GM18861 (cell line): ENCODE results near the gene THSD4.

Experiments
- ATAC-seq: cut with Tn5 transposase; IDR thresholded peaks from one replicate; pipeline ENCODE4 v1.9.1; 2021; ENCODE audit not compliant: unreplicated experiment

The THSD4 gene

DNA sequence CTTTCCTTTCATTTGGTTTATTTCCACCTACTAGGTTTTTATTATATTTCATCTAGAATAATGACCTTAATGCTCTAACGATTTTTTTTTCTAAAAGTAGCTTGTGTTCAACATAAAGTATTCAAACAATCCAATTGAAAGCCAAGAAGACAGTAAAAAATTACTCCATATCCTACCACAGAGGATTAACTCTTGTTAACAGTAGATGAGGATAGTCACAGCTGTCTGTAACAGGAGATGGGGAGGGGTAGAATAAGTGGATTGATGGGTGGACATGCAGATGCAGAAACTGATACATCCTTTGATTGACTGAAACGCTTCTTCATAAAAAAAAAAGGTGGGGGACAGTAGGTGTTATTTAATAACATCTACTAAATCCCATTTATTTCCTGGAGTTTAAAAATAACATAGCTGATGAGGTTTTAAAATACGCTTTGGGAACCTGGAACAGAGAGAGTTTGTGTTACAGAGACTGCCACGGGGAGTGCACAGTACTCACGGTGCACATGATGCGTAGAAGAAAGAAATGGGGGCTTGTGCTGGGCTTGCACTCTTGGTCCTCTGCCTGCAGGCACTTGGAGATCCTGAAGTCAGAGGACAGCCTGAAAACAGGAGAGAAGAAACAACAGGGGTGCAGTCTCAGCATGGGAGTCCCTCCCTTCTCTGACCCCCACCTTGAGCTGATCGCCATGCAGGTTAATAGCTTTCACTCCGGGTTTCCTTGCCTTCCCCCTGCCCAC, 226.7 kb downstream of the THSD4 start:
- no peak for ATAC-seq

DNA sequence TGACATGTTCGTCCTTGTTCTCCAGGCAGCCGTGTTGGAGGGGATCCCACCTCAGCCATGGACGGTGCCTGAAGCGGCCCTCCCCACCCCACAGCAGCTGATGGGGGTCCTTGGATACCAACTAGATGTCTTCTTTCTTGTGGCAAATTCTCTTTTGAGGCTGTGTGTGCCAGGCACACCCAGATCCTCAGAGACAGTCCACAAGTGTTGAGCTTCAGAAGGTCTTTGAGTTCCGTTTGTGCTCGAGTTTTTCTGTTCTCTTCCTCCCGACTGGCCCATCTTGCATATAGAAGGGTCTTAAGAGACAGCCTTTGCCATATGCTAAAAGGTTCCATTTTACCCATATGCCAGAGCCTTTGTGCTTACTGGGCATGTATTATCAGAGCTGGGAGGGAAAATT, 227.4 kb downstream of the THSD4 start:
- ATAC-seq, result no peak

DNA sequence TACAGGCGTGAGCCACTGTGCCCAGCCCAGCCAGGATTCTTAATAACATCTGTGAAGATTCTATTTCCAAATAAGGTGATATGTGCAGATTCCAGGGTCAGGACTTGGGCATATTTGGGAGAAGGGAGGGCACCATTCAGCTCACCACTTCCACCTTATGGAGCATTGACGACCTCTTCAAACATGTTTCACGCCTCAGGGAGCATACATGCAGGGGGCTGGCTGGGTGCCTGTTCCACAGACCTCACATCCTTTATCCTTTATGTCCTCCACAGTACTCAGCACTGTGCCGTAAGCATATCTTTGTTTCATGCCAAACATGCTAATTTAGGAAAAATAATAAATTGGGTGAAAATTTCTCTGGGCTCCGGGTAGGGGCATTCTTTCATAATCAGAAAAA, 229.0 kb downstream of the THSD4 start:
- ATAC-seq, result no peak

DNA sequence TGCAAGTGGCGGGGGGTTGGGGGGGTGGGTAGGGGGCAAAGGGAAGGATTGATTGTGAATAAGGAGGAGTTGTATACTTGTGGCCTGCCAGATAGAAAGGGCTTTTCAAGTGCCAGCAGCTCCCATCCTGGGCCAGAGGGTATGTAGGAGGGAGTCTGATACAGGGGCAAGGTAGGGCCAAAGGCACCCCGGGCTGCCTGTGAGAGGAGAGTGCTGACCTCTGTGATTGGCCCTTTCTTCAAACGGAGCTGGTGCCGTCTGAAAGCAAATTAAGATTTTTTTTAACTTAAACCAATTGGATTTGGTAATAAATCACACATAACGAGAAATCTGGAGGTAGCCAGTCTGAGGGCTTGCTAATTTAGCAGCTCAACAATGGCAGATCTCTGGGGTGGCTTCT, 229.9 kb downstream of the THSD4 start:
- no peak for ATAC-seq

DNA sequence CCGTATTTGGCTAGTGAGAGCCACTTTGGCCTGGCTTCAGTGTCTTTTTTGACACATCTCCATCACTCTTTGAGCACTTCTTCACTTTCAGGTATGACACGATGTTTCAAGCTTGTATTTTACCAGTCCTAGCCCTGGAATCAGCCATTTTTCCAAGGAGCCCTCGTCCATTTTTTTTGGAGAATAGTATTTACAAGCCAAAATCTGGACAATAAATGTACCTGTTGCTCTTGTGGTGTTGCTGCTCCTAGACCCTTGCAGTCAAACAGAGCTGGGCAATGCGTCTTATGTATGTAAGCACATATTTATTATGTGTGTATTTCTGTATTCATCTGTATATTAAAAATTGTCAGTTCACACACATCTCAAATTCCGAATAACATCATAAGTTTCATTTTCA, 231.2 kb downstream of the THSD4 start:
- ATAC-seq, result no peak

DNA sequence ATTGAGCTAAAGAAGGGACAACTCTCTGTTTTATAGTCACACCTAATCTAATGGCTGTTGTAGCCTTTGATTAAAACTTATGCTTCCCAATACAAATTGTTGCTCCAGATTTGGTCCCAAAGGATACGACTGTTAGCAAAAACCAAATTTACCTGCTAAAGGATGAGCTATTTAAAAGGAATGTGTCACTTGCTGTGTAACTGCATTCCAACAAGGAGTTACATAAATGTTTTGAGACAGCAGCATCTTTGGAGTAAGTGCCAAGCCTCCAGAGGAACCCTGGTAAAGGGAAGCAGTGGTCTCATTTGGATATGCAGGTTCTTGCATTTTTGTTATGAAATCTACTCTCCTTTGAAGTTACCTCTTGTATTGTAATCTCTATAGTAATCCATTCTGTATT, 233.3 kb downstream of the THSD4 start:
- ATAC-seq, result no peak

DNA sequence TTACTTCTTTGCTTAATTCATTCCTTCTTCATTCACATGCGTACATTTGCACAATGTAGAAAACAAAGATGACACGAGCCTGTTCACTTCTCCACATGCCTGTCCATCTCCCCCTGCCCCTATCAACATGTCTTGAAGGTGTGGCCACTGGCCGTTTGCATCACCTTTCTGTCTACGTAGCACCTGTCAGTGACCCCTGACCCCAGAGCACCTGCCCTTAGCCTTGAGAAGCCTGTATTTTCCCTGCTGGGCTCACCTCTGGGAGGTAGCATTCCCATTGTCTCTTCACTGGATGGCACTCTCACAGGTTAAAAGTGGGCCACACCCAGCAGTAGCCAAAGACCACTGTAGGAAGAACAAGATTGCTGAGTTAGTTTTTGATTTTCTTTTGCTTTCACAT, 234.1 kb downstream of the THSD4 start:
- ATAC-seq, result no peak

DNA sequence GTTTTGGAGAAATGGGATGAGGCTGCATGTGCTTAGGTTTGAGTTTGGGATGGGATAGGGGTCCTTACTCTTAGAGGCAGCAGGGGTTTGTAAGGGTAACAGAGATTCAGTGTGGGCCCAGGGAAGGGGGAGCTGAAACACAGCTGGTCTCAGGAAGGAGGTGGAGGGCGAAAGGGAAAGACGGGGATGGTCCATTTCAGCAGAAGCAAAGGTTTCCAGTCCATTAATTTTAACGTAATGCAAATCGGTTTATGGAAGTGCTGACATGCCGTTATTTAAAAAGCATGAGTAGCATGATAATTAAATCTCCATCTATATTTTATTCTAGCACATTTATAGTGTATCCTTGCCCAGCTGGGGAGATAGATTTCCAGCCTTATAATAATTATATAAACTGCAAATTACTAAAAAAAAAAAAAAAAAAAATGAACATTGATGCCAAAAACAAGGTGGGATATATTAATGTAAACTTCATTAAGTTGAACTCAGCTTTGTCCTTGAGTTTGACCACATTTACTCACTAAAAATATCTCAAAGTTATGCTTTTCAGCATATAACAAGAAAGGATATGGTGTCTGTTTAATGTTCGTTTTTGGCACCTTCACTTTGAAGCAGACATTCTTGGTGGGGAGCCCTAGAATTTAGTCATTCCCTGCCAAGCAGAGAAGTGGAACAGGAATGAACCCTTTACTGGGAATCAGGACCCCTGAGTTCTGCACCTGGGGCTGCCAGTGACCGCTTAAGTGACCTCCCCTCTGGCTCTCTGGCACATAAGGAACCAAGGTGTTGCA, 234.7 kb downstream of the THSD4 start:
- ATAC-seq, result no peak

DNA sequence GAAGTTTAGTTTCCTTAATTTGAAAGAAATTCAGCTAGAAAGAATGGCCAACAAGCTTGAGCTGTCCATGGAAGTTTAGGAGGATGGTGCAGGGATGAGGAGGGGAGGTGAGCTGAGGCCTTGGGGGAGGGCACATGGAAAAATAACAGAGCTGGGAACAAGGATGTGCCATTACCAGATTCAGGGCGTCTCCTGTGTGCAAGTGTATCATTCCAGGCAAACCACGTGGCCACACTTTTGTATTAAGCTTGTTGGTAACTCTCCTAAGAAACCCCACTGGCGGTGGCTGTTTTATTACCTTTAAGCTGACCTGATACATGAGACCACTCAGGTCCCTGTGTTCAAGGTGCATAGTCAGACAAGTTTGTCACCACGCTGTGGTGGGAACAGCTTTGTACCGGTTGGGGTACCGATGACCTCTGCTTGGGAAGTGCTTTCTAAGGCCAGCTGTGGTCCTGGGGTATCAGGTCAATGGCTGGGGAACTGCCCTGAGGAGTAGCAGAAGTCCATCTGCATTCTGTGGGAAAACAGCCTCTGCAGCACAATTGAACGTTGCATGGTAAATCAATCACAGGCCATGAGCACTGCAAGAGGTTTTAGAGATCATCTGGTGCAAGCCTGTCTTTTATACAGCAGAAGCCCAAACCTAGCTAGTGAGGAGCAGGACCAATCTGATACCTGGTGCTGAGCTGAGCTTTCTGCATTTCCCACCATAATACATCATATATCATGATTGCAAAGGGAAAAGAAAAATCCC, 235.5 kb downstream of the THSD4 start:
- ATAC-seq, result no peak

DNA sequence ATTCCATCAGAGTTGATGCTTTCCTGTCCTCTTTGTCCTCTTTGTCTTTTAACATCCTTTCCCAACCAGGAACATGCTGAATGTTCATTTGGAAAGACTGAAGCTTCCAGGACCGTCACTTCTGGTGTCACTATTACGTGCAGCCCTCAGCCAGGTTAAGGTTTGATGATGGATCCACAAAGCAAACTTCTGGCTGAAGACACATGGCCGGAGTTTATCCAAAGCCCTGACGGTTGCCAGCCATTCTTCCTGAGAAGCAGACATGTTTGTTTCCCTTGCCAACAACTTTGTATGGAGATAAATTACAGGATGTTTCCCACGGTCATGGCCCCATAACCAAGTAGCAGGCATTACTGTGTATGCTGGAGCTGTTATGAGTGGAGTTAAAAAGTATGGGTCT, 236.9 kb downstream of the THSD4 start:
- no peak for ATAC-seq

DNA sequence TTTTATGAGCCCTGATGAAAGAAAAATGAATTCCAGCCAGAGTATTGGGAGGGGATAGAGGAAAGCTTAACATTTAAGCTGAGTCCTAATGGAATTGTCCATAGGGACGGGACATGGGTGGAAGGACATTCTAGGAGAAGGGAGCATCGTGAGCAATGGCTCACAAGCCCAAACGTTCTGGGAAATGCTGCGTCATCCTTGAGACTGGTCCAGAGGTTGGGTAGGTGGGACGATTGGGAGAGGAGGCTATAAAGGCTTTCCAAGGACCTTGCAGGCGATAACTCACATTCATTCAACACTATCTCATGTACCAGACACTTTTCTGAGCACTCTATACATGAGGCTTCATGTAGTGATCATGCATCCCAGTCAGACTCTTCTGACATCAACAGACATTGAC, 237.5 kb downstream of the THSD4 start:
- no peak for ATAC-seq

DNA sequence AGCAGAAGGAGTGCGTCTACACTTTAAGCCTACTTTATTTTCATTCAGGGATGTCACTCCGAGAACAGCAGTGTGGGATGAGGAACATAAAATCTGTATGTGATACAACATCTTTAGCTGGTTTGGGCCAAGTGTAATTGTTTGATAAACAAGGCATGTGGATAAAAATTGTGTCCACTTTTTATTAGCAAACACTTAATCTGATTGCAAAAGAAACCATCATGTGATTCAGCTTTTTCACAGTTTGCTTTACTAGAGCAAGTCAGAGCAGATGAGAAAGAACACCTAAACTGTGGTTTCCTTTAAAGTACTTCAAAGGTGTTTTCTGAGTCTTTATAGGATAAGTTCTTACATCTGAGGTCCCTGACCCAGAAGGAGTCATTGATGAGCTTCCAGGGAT, 237.9 kb downstream of the THSD4 start:
- ATAC-seq, result no peak

DNA sequence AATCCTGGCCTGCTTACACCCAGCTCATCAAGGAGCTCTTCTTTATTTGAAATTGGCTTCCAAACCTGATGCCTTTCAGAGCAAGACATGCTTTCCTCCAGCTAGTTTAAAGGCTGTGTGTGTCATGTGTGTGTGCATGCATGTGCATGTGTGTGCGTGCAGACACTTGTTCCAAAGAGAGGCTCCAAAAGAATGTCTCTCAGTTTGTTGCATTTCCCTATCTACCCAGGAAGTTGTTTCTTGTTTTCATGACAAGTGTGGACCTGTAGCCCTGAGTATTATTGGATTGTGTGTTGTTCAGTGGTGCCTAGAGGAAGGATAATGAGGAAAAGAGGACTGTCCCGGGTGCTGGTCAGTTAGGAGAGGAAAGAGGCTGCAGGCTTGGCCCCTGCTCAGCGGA, 240.0 kb downstream of the THSD4 start:
- no peak for ATAC-seq

DNA sequence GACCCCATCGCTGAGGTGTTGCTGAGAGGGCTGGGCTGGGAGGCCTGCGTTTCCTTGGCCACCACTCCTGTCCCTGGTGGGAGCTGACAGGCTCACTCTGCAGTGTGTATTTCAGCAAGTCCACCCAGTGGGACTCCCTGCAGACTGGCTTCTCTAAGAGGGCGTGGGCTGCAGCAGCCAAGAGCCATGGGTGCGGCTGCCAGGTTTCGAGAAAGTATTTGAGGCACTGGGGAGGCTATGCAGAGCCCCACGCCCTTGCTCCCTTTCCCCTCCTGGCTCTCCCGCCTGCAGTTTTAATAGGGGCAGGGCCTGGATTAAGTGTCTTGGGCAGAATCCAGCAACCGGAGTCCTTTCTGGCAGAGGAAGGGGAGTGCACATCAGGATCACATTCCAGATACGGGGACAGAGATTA, 242.1 kb downstream of the THSD4 start:
- no peak for ATAC-seq

DNA sequence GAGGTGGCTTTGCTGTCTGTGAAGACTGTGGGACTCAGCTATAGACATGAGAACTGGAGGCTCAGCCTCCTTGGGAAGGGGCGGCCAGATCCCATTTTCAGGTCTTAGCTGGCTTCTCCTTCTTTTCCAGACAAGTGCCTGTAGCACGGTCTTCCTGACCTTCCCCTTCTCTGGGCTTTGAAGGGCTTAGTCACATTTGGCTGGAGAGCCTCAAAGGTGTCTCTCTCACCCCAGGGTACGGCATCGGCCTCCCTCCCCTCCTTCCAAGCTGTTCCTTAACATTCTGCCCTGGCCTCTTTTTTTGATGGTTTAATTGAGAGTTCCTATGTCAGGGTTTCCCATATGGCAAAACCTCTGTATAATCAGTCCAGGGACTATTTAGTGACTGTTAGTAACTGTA, 242.7 kb downstream of the THSD4 start:
- ATAC-seq, result no peak

DNA sequence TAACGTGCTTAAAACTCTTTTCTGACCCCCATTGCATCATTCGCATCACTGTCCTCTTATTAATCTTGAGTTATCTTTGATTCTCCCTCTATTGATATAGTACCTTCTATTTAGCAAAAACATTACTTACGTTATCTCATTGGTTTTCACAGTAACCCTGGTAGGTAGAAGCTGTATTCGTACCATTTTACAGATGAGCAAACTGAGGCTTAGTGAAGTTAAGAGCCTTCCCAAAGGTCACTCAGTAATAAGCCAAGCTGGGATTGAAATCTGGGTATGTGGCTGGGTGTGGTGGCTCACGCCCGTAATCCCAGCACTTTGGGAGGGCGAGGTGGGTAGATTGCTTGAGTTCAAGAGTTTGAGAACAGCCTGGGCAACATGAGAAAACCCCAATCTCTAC, 244.0 kb downstream of the THSD4 start:
- ATAC-seq, result no peak

DNA sequence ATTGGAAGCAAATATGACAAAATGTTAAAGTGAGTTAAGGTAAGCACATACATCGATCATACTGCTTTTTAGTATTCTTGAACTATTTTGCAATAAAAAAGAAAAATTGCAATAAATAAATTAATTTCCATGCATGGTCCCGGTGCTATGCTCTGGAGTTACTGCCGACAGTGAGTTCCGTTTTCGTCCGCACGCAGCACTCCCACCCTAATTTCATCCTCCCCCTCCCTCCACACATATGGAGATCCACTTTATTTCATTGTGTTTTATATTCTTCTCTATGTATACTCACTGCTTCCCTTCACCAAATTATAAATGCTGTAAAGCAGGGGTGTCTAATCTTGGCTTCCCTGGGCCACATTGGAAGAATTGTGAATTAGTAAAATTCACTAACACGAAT, 247.3 kb downstream of the THSD4 start:
- no peak for ATAC-seq

DNA sequence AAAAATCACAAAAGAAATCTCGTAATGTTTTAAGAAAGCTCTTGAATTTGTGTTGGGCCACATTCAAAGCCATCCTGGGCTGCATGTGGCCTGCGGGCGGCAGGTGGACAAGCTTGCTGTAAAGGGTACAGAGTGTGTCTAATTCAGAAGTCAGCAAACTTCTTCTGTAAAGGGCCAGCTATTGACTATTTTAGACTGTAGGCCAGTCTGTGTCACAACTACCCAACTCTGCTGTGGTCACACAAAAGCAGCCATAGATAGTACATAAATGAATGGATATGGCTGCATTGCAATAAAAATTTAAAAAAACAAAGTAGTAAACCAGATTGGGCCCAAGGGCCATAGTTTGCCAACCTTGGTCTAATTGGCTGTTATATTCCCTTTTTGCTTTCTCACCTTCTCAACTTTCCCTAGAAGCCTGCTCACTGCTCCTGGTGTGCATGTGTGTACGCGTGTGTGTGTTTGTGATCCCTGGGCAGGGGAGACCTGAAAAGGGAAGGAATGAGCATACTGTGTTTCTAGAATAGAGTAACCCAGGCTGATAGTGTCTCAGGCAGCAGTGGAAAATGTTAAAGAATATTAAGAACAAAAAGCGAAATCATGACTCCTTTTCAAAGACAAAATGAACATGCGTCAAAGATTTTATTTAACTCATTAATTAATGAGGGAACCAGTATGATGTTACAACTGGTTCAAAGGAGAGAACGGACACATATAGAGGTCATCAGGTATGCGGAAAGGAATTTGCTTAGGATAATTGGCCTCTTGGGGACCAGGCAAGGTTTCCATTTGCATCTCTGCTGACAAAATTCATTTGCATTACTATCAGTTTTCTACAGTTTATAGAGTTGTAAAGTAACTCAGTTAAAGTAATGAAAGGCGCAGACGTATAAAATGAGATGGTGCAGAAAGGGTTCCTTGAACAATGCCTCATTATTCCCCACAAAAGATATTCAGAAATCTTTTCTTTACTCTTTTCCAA, 248.0 kb downstream of the THSD4 start:
- no peak for ATAC-seq

DNA sequence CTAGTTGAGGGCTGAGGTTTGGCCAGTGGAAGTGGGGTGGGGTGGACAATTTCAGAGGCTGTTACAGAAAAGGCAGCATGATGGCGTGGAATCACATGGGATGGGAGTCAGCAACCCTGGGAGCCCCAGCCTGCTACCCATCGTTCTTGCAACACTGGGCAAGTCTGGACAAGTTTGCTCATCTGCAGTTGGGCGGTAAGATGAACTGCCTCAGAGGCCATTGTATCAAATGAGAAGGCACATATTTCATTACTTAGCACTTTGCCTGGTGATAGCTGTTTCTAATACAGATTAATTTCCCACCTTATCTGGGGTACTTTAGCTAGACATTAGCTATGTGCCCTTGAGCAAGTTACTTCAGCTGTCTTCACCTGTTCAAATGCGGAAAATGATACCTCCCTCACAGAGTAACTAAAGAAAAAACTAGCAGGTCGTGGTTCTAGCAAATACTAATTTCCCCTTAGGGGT, 248.9 kb downstream of the THSD4 start:
- ATAC-seq, result no peak

DNA sequence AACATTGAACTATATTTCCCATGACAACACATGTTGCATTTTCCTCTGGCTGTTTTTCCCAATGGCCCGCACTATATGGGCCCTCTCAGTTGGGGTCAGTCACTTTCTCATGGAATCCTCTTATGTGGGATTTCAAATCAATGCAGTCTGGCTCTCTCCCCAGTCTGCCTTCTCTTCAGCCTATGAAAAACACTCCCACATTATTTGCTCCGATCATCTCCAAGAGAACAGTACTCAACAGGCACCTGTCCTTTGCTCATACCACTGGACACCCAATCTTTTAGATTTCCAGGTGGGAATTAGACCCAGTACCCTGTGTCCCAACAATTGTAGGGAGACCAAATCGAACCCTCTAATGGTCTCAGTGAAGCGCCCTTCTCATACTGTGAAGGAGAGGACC, 251.3 kb downstream of the THSD4 start:
- ATAC-seq, result no peak

DNA sequence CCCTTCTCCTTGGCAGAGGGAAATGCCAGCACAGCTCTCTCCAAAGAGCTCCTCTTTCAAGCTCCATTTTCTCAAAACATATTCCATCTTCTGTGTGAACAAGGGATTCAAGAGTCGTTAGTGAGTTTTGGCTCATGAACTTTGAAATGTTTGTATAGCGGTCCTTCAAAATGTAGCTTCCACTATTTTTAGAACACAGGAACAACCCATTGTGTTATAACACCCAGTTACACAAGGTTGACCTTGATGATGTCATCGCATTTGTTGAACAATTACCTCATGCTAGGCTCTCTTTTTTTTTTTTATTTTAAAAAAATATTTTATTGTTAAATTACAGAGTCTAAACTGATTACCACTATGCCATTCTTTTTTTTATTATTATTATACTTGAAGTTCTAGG, 251.7 kb downstream of the THSD4 start:
- ATAC-seq, result no peak
